GM18511 (cell line): ENCODE results near the gene TMEM181.
A peak's percentile ranks its signal among the peaks of the same experiment; 100 is the strongest.
"Not testable (repeated sequence)": the region's sequence is repeated elsewhere in the genome, so short reads cannot be mapped to it uniquely, and the experiment has no call there.

ENCODE experiments used
- ATAC-seq: cut with Tn5 transposase; IDR thresholded peaks from one replicate; pipeline ENCODE4 v1.9.1; 2021; ENCODE audit warnings: mild to moderate bottlenecking, moderate library complexity; ENCODE audit not compliant: unreplicated experiment

The TMEM181 gene

GRCh38 chr6:158635427-158636073 lies 75.7 kb downstream of the TMEM181 start:
- no peak for ATAC-seq

- no peak for ATAC-seq
These were observed 76.9 kb downstream of the TMEM181 start for GRCh38 chr6:158636778-158637177.

DNA sequence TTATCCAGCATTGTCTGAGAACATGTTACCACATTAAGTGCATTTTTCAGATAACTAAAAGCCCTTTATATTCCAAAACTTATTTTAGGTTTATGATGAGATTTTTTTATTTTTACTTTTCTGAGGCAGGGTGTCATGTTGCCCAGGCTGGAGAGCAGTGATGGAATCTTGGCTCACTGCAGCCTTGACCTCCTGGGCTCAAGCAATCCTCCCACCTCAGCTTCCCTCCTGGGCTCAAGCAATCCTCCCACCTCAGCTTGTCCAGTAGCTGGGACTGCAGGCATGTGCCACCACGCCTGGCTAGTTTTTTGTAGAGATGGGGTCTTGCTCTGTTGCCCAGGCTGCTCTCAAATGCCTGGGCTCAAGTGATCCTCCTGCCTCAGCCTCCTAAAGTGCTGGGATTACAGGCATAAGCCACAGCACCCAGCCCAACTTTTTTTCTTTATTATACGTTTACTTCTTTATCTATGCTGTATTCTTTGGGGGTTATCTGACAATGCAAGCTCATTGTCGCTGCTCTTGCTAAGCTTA lies 78.5 kb downstream of the TMEM181 start:
- no peak for ATAC-seq

- ATAC-seq: no peak
These were observed 79.2 kb downstream of the TMEM181 start for GRCh38 chr6:158639056-158639455.

- ATAC-seq: no peak
These were observed 80.6 kb downstream of the TMEM181 start for GRCh38 chr6:158640519-158640918.

DNA sequence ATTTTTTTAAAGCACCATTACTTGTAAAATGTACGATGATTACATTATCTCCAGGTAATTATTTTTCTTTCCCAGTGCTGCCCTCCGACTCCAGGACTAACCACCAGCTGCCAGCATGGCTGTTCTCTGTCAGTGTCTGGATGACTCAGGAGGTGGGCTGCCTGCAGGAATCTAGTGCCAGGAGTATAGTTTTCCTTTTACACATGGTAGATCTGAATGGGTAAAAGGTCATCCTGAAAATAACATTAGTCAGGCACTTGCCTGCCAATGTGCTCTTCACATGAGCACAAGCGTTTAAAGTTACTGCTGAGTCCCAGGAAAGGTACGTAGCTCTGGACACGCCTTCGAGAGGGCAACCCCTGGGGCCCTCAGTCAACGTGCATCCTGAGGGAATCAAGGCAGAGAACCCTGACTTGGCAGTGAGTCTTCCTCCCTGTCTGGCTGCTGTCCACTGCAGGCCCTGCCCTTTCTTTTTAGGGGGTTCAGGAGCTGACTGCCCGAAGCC lies 82.3 kb downstream of the TMEM181 start:
- ATAC-seq: no peak

- ATAC-seq: no peak
These were observed 83.9 kb downstream of the TMEM181 start for GRCh38 chr6:158643836-158644230.

DNA sequence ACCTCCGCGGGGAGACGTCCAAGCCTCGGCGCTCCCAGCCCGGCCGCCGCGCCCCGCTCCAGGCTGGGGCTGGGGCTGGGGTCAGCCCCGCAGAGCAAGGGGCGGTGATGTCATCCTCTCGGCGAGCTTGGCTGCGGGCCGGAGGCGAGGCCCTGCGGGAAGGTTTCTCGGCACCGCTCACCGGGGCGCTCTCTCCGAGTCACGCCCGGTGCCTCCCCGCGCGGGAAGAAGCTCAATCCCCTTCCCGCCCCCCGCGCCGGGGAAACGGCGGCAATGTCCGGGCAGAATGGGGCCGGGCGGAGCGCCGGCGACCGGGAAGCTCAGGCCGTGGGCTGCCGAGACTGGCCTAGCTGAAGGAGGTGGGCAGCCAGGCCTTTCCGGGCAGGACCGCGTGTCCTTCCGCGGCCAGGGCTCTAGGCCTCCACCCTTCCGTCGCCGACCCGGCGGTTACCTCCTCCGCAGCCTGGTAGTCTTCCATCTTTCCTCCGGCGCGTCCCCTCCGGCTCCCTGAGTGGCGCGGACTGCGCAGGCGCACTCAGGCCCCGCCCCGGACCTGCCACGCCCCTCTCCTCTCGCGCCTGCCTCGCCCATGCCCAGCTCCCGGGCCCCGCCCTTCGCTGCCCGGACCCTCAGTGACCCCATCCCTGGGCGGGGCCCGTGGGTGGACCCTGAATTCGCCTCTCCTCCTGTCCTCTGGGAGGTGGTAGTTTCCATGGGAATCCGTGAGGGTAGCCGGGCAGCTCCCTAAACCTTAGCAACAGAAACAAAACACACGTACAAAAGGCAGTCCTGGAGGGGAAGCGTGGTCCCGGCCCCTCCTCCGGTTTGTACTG lies 84.6 kb downstream of the TMEM181 start, which contains the start of gene DYNLT1:
TSS of gene DYNLT1 (minus strand) at position 513 of the 833 bp plus-strand sequence. CDS start at position 478, 35 bp downstream.
- ATAC-seq: peak; percentile 61

DNA sequence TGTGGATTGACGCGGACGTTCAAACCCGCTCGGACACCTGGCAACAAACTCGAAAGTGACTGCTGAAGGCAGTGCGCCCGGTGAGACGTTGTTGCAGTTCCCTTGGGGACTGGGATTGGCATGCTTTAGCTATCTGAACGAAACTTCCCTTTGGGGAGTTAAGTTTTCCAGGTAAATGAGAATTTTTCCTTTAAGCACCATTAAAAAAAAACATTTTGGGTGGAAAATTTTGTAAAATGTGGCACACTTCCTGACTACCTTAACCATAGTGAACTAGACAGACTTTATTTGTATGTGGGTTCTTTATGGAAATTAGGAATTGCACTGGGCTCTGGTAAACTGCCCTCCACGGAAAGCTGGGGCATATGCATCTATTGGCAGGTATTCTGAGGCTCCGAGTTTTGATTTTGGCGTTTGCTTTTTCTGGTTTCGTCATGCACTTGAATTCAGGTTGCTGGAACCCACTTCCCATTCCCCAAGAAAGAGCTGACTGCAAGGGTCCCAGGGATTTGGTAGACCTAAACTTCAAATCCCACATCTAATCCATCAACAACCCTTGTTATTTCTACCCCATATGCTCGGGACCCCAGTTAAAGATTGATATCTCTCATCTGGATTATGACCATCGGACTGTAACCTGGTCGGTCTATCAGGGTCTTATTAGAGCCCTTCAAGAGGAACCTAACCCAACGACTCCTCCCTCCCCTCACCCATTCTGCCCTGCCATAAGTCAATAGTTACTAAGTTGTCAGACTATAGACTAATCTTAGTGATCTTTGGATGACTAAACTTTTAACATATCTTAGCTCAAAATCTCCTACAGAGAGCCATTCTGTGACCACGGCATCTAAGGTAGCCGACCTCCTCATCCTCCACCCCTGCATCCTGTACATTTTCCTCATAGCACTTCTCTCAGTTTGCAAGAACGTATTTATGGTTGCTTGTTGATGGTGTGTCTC lies 85.5 kb downstream of the TMEM181 start:
- ATAC-seq: no peak

- no peak for ATAC-seq
These were observed 86.4 kb downstream of the TMEM181 start for GRCh38 chr6:158646023-158646910.

GRCh38 chr6:158647501-158647900 lies 87.6 kb downstream of the TMEM181 start:
- no peak for ATAC-seq

GRCh38 chr6:158648682-158649131 lies 88.8 kb downstream of the TMEM181 start:
- ATAC-seq: peak; percentile 37

DNA sequence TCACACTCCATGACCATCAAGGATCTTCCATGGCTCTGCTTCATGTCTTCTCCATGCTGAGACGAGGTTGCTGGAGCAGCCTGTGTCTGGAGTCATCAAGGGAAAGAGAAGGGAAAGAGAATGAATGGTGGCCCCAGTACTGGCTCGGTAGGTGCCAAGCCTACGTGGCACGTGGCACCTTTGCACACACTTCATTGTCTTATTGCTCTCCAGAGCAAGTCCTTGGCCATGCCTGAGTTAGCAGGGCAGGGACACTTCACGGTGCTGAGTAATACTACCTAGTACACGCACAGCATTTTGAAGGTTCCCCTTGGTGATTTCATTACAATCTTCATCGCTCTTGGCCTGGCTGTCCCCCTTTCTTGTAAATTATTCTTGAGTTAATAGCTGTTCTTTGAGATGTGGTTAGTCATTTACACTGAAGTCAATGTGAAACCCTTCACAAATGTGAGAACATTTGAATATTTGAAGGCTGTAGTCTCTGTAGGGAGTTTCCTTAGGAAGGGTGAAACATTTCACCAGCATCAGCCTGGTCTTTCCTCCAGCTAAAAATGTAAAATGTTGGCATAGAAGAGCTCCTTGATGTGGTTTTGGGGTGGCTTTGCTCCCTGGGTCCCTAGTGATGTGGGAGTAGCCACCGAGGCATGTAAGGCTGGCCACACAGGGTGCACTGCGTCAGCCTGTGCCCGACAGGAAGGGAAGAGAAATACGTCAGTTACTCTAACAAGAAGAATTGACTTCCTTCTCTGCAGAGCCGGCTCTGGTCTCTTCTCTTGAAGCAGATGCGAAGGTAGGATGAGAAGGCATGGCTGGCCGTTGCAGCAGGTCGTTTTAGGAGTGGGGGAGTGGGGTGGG lies 89.6 kb downstream of the TMEM181 start, which contains the start of gene SYTL3:
TSS of gene SYTL3 (plus strand) at position 766 of the 855 bp plus-strand sequence. CDS start 13,215 bp downstream, outside the sequence.
- ATAC-seq: peak; percentile 50

DNA sequence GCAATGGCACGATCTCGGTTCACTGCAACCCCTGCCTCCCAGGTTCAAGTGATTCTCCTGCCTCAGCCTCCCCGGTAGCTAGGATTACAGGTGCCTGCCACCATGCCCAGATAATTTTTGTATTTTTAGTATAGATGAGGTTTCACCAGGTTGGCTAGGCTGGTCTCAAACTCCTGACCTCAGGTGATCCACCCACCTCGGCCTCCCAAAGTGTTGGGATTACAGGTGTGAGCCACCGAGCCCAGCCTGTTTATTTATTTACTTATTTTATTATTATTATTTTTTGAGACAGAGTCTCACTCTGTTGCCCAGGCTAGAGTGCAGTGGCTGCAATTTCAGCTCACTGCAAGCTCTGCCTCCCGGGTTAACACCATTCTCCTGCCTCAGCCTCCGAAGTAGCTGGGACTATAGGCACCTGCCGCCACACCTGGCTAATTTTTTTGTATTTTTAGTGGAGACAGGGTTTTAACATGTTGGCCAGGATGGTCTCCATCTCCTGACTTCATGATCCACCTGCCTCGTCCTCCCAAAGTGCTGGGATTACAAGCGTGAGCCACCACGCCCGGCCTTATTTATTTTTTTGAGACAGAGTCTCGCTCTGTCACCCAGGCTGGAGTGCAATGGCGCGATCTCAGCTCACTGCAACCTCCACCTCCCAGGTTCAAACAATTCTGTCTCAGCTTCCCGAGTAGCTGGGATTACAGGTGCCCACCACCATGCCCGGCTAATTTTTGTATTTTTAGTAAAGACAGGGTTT lies 92.3 kb downstream of the TMEM181 start:
- not testable (repeated sequence) for ATAC-seq

DNA sequence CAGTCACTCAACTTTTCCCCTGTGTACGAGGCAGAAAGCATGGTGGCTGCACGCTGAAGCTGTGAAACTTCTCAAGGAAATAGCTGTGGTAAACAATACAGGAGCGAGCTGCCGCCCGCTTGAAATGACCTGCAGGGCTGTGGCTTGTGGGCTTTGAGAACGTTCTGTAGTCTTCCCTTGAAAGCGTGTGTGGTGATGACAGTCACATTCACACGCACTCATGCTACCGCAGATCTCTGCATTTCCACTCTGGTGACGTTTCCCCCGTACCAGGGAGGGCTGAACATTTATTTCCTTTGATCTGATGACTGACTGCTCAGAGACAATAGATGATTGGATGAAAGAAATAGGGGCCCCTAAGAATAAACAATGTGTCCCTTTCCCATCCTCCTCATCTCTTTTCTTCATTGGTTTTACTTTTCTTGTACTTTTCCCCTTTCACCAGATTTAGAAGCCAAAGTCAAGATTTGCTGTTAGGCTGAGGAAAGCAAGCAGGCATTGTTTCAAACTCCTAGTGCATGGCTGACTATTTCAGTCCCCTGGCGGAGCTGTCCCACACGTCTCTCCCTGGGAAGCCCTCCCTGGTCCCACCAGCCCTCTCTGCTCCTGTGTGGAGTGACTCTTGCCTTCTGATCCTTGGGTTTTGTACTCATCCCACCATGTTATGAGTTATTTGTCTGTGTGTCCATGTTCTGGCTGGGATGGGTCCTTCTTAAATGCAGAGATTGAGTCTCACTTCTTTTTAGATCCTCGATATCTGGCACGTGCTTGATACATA lies 93.9 kb downstream of the TMEM181 start:
- ATAC-seq: peak; percentile 65

- no peak for ATAC-seq
These were observed 94.6 kb downstream of the TMEM181 start for GRCh38 chr6:158654498-158654897.

GRCh38 chr6:158654960-158655489 lies 95.1 kb downstream of the TMEM181 start:
- no peak for ATAC-seq
